Measurements from ENCODE around the gene ANAPC5. TPM values are rescaled to one million over a fixed set of nuclear protein-coding genes. Genes with fewer than 3 reads are reported as not detected.
A peak's percentile ranks its signal among the peaks of the same experiment; 100 is the strongest.
"Not testable (repeated sequence)": the region's sequence is repeated elsewhere in the genome, so short reads cannot be mapped to it uniquely, and the experiment has no call there.

ANAPC5 gene
- total RNA-seq, 1 donor from 2014 or later = 145 TPM

- DNase-seq = no peak
Measured at GRCh38 chr12:121365416-121366062, 13.3 kb upstream of the ANAPC5 start.

GRCh38 chr12:121364683-121365121, 12.5 kb upstream of the ANAPC5 start:
- no peak for DNase-seq

GRCh38 chr12:121358073-121358472, 5.9 kb upstream of the ANAPC5 start:
- no peak for DNase-seq

- no peak for DNase-seq
Measured at GRCh38 chr12:121357331-121357730, 5.1 kb upstream of the ANAPC5 start.

GRCh38 chr12:121356657-121357056, 4.4 kb upstream of the ANAPC5 start:
- no peak for DNase-seq

GRCh38 chr12:121355818-121356217, 3.6 kb upstream of the ANAPC5 start:
- no peak for DNase-seq

GRCh38 chr12:121352682-121353018, 439 bp upstream of the ANAPC5 start:
- DNase-seq = no peak

- DNase-seq = no peak
Measured at GRCh38 chr12:121346747-121347146, 5.5 kb downstream of the ANAPC5 start.

- DNase-seq = no peak
Measured at GRCh38 chr12:121345151-121345815, 6.9 kb downstream of the ANAPC5 start.

- no peak for DNase-seq
Measured at GRCh38 chr12:121344506-121344905, 7.7 kb downstream of the ANAPC5 start.

- DNase-seq = no peak
Measured at GRCh38 chr12:121337416-121337815, 14.8 kb downstream of the ANAPC5 start.

- peak; percentile 84 for DNase-seq
Measured at GRCh38 chr12:121334513-121335343, 17.5 kb downstream of the ANAPC5 start.

GRCh38 chr12:121333747-121334146, 18.5 kb downstream of the ANAPC5 start:
- DNase-seq = no peak

- DNase-seq = no peak
Measured at GRCh38 chr12:121331248-121331647, 21.0 kb downstream of the ANAPC5 start.

- no peak for DNase-seq
Measured at GRCh38 chr12:121330692-121331091, 21.5 kb downstream of the ANAPC5 start.

- DNase-seq = no peak
Measured at GRCh38 chr12:121330195-121330594, 22.0 kb downstream of the ANAPC5 start.

- DNase-seq = no peak
Measured at GRCh38 chr12:121328620-121329019, 23.6 kb downstream of the ANAPC5 start.

- DNase-seq = peak; percentile 17
Measured at GRCh38 chr12:121326996-121327674, 25.1 kb downstream of the ANAPC5 start.

GRCh38 chr12:121325922-121326396, 26.3 kb downstream of the ANAPC5 start:
- DNase-seq = peak; percentile 9

GRCh38 chr12:121323908-121324307, 28.3 kb downstream of the ANAPC5 start:
- no peak for DNase-seq

- DNase-seq = no peak
Measured at GRCh38 chr12:121318121-121318520, 34.1 kb downstream of the ANAPC5 start.

- no peak for DNase-seq
Measured at GRCh38 chr12:121314431-121314830, 37.8 kb downstream of the ANAPC5 start.

GRCh38 chr12:121310231-121310630, 42.0 kb downstream of the ANAPC5 start:
- not testable (repeated sequence) for DNase-seq
